ENCODE data around the gene HIVEP2. TPM values are rescaled to one million over a fixed set of nuclear protein-coding genes. Genes with fewer than 3 reads are reported as not detected.

HIVEP2 gene
- total RNA-seq, 4 donors from 2014 or later = 17.5 to 21.8 (median 20.6) TPM

DNA sequence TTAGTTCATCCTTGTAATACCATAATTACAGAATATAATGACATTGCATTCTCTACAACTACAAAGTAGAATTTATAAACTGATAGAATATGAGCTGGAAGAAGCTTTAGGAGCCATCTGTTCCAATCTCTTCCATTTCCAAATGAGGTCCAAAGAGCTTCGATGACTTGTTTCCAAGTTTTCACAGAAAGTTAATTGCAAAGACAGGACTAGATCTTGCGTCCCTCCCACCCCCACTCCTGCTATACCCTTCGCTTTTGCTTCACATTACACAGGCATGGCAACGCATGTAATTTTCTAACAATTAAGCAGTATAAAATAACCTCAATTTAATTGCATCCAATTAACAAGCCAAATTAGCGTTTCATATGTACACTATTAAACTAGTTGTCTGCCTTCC is 7.0 kb downstream of the HIVEP2 start:
- TF ChIP-seq, protein P1, sequence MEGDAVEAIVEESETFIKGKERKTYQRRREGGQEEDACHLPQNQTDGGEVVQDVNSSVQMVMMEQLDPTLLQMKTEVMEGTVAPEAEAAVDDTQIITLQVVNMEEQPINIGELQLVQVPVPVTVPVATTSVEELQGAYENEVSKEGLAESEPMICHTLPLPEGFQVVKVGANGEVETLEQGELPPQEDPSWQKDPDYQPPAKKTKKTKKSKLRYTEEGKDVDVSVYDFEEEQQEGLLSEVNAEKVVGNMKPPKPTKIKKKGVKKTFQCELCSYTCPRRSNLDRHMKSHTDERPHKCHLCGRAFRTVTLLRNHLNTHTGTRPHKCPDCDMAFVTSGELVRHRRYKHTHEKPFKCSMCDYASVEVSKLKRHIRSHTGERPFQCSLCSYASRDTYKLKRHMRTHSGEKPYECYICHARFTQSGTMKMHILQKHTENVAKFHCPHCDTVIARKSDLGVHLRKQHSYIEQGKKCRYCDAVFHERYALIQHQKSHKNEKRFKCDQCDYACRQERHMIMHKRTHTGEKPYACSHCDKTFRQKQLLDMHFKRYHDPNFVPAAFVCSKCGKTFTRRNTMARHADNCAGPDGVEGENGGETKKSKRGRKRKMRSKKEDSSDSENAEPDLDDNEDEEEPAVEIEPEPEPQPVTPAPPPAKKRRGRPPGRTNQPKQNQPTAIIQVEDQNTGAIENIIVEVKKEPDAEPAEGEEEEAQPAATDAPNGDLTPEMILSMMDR (IDR thresholded peaks at IDR 0.05; ENCODE audit: low read depth) = no peak

DNA sequence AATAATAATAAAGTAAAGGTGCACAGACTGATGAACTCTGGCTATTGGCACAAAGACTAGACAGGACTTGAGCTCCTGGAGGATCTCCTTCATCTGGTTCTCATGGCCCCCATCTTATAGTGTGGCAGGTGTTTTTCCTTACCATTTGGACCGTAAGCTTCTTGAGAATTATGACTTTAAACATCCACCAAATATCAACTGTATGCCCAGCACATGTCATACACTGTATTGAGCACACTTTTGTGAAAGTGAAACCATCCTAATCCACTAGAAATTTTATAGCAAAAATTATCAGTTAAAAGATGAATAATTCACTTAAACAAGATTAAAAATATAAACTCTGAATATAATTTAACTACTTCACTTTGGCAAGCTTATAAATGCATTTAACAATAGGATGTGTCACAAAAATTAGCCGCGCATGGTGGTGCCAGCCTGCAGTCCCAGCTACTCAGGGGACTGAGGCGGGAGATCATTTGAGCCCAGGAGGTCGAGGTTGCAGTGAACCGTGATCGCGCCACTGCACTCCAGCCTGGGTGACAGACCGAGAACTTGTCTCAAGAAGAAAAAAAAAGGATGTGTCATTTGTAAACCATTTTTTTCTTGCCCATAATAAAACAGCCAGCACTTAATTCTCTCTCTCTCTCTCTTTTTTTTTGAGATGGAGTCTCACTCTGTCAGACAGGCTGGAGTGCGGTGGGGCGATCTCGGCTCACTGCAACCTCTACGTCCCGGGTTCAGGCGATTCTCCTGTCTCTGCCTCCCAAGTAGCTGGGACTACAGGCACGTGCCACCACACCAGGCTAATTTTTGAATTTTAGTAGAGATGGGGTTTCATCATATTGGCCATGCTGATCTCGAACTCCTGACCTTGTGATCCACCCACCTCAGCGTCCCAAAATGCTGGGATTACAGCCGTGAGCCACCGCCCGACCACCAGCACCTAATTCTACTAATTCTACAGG is 9.1 kb downstream of the HIVEP2 start:
- TF ChIP-seq, protein P1 (IDR thresholded peaks at IDR 0.05; ENCODE audit: low read depth) = no peak

DNA sequence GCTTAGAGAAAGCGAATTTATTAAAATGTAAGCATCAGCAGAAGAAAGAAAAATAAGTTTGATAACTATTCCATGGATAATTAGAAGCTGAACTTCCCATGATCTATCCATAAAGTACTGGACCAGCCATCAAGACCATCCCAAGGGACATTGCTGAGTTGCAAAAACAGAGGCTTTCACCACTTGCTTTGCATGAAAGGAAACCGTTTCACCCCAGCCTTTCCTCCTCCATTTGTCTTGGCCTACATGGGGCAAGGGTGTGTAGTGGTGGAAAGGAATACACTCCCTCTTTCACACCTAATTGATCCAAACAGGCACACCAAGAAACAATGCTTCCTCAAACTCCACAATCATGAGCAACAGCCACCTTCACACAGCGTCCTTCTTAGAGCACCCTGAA is 10.4 kb downstream of the HIVEP2 start:
- TF ChIP-seq, protein P1 (IDR thresholded peaks at IDR 0.05; ENCODE audit: low read depth) = no peak

DNA sequence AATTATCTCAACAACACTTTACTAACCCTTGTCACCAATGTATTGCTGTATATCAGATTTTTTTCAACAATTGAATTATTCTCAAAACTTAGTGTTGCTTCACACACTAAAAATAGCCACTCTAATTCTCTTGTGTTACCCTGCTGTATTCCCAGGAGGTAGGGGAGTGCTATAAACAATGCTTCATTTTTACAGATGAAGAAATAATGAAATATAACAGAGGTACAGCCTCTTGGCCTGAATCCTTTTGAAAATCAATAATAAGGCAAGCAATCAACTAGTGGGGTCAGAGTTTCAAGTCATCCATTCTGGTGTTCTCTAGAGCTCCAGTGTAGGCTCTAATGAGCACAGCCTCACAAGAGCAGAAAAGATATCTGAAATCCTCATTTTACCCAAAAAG is 10.9 kb downstream of the HIVEP2 start:
- TF ChIP-seq, protein P1 (IDR thresholded peaks at IDR 0.05; ENCODE audit: low read depth) = no peak

DNA sequence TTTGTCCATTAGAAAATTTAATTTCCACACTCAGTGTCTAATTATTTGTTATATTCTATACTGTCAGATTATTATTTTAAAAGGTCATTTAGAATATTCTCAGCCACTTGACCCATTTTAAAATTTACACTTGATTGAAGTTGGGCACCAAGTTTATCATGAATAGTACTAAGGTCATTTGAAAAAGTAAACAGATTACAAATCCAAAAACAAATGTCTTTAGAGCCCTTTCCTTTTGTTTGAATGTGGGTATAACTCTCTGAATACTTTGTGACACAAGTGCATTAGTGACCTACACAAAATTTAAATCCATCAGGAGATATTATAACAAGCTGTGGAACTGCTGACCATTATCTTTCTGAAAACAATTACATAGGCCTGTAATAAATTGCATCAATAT is 11.3 kb downstream of the HIVEP2 start:
- TF ChIP-seq, protein P1 (IDR thresholded peaks at IDR 0.05; ENCODE audit: low read depth) = no peak

DNA sequence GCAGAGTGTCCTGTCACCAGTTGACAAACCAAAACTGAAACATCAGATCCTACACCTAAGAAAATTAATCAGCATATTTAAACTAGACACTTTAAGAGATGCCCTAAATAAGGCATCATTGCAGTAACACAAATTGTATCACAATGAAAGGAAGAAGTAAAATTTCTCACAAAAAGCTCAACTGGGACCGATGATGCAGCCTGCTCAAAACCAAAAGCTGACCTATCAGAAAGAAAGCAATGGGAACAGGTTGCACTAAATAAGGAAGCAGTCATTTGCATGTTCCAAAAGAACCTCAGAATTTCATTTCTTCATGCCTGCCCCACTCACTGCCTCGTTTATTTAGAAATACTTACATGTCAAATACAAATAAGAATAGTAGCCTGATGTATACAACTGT is 12.1 kb downstream of the HIVEP2 start:
- TF ChIP-seq, protein P1 (IDR thresholded peaks at IDR 0.05; ENCODE audit: low read depth) = no peak

DNA sequence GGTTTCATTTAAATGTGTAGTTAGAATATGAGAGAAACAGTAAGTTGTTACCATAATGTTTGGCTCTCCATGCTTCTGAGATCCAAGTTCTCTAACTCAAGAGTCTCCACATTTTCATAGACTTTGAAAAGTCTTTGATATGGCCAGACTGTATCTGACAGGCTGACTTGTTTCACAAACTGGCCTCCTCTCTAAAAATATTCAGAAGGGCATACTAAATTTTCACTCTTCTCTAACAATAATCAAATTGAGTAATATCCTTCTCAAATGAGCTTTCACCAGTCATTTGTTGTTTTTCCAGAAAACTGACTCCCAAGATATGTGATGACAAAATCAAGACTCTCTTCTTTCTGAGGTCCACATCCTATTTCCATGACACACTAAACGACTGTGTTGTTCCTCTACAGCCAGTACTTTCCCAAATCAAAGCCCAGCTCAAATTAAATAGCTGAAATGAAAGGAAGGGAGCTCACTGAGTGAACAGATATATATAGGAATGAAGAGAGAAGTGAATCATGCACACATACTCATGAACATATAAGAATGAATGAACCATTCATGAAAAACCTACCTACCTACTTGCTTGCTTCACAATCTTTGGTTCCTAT is 15.1 kb downstream of the HIVEP2 start:
- TF ChIP-seq, protein P1 (IDR thresholded peaks at IDR 0.05; ENCODE audit: low read depth) = no peak
